ENCODE data around the gene SYNGR4. TPM values are rescaled to one million over a fixed set of nuclear protein-coding genes. Genes with fewer than 3 reads are reported as not detected.
"Not testable (repeated sequence)": the region's sequence is repeated elsewhere in the genome, so short reads cannot be mapped to it uniquely, and the experiment has no call there.

The SYNGR4 gene
- total RNA-seq, 1 donor from 2014 or later: not detected

GRCh38 chr19:48368936-48369335, 4.8 kb downstream of the SYNGR4 start:
- intact Hi-C loops (cut with micrococcal nuclease): no loop called here

DNA sequence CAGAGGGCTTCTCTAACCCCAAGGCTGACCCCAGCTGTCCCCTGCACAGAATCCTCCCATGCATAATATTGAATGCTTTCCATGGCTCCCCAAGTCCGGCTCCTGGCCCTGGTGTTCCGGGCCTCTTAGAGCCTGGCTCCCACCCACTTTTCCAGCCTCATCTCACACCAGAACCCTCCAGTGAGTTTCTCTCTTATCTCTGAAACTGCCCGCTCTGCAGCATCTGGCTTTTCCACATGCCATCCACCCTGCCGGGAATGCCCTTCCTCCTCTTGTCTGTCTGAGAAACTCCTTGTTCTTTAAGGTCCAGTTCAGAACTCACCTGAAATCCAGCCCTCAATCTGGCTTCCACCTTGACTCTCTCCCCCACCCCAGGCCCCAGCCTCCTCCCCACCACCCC, 6.8 kb downstream of the SYNGR4 start:
- intact Hi-C loops (cut with micrococcal nuclease): no loop called here

- intact Hi-C loops (cut with micrococcal nuclease): no loop called here
Measured at GRCh38 chr19:48371367-48371766, 7.2 kb downstream of the SYNGR4 start.

DNA sequence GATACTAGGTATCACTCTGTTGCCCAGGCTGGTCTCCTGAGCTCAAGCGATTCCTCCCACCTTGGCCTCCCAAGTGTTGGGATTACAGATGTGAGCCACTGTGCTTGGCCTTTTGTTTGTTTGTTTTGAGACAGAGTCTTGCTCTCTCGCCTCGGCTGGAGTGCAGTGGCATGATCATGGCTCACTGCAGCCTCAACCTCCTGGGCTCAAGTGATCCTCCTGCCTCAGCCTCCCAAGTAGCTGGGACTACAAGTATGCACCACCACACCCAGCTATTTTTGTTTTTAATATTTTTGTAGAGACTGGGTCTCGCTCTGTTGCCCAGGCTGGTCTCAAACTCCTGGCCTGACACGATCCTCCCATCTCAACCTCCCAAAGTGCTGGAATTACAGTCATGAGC, 7.6 kb downstream of the SYNGR4 start:
- intact Hi-C loops (cut with micrococcal nuclease): not testable (repeated sequence)

DNA sequence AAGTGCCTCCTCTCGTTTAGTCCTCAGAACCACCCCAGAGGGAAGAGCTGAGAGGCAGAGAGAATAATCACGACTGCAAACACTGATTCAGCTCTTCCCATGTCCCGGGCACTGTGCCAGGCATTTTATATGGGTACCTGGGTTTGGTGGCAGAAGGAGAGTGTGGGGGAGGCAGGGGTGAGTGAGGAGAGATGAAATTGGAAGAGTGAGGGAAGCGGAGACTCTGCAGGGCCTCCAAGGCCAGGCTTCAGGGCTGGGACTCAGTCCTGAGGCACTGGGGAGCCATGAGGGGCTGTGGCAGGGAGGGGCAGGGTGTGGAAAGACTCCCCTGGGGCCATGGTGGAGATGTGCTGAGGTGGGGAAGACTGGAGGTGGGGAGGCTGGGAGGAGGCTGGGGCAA, 8.7 kb downstream of the SYNGR4 start:
- intact Hi-C loops (cut with micrococcal nuclease): no loop called here

- intact Hi-C loops (cut with micrococcal nuclease): no loop called here
Measured at GRCh38 chr19:48373567-48373966, 9.4 kb downstream of the SYNGR4 start.

DNA sequence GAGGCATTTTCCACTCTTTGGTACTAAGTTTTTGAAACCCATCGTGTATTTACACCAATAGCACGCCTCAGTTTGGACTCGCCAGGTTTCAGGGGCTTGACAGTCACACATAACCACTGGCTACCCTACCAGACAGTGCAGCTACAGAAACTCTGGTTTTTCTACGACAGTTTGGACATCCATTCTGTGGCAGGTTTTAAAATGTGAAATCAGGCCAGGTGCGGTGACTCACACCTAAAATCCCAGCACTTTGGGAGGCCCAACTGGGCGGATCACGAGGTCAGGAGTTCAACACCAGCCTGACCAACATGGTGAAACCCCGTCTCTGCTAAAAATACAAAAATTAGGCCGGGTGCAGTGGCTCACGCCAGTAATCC, 14.0 kb downstream of the SYNGR4 start:
- intact Hi-C loops (cut with micrococcal nuclease): no loop called here

GRCh38 chr19:48379058-48379457, 14.9 kb downstream of the SYNGR4 start:
- intact Hi-C loops (cut with micrococcal nuclease): no loop called here

- intact Hi-C loops (cut with micrococcal nuclease): no loop called here
Measured at GRCh38 chr19:48381178-48381950, 17.2 kb downstream of the SYNGR4 start.

- intact Hi-C loops (cut with micrococcal nuclease): no loop called here
Measured at GRCh38 chr19:48382286-48382685, 18.1 kb downstream of the SYNGR4 start.

GRCh38 chr19:48385461-48386087, 21.4 kb downstream of the SYNGR4 start:
- intact Hi-C loops (cut with micrococcal nuclease): no loop called here

- intact Hi-C loops (cut with micrococcal nuclease): no loop called here
Measured at GRCh38 chr19:48386981-48387380, 22.8 kb downstream of the SYNGR4 start.

- intact Hi-C loops (cut with micrococcal nuclease): loop anchor here (2.0 to 10.0 kb wide), 4 partner anchors 54 to 104 kb away; partner anchors contain the start of genes CYTH2 and GRWD1
Measured at GRCh38 chr19:48390188-48391099, 26.3 kb downstream of the SYNGR4 start.

DNA sequence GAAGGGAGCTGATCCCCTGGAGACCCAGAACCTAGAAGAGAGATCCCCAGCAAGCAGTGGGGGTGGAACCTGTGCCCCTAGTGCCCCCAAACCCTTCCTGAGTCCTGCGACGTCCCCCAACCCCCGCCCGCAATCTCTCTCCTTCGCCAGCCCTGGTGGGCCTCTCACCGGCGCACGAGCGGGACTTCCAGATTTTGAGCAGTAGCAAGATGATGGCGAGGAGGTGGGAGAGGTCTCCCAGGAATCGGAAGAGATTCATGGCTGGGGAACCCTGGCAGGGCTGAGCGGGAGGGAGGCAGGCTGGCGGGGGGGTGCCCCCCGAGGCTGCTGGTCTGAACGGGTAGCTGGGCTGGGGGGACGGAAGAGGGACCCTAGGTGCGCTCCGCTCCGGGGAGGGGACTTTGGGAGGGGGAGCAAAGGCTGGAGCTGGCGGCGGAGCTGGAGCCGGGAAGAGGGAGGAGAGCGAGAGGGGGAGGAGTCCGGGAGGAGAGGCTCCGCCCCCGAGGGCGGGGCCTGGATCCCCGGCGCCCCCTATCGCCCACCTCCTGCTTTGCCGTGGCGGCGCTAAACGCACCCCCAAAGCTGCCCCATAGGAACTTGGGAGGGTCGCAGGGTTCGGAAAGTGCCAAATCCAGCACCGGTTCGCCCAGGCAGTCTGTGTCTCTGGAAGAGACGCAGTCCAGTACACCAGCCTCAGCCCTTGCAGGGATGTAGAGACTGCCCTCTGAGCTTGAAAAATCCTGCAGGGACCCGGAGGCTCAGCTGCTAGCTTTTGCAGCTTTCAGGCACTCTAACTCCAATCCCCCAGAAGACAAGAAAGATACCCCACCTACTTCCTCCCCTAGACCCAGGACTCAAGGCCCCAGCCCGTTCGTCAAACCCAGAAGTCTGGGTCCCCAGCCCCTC, 27.2 kb downstream of the SYNGR4 start, which contains the start of gene KDELR1:
Gene KDELR1 (minus strand): TSS at position 452 of the 906 bp plus-strand sequence. CDS start 193 bp downstream, at position 259.
- intact Hi-C loops (cut with micrococcal nuclease): loop anchor here (2.0 to 10.0 kb wide), 4 partner anchors 53 to 103 kb away; partner anchors contain the start of genes CYTH2 and GRWD1

- intact Hi-C loops (cut with micrococcal nuclease): loop anchor here (5.0 to 10.0 kb wide), 3 partner anchors 53 to 103 kb away; partner anchors contain the start of gene GRWD1
Measured at GRCh38 chr19:48392006-48392344, 27.8 kb downstream of the SYNGR4 start.

- intact Hi-C loops (cut with micrococcal nuclease): loop anchor here (5.0 to 10.0 kb wide), 3 partner anchors 52 to 102 kb away; partner anchors contain the start of gene GRWD1
Measured at GRCh38 chr19:48392860-48393558, 28.8 kb downstream of the SYNGR4 start.

- intact Hi-C loops (cut with micrococcal nuclease): loop anchor here (5.0 to 10.0 kb wide), 3 partner anchors 51 to 101 kb away; partner anchors contain the start of gene GRWD1
Measured at GRCh38 chr19:48393559-48394330, 29.6 kb downstream of the SYNGR4 start, which contains the start of gene GRIN2D. TSS of gene GRIN2D (plus strand) at chr19:48393668. CDS start at chr19:48398393, 4,725 bp downstream.

DNA sequence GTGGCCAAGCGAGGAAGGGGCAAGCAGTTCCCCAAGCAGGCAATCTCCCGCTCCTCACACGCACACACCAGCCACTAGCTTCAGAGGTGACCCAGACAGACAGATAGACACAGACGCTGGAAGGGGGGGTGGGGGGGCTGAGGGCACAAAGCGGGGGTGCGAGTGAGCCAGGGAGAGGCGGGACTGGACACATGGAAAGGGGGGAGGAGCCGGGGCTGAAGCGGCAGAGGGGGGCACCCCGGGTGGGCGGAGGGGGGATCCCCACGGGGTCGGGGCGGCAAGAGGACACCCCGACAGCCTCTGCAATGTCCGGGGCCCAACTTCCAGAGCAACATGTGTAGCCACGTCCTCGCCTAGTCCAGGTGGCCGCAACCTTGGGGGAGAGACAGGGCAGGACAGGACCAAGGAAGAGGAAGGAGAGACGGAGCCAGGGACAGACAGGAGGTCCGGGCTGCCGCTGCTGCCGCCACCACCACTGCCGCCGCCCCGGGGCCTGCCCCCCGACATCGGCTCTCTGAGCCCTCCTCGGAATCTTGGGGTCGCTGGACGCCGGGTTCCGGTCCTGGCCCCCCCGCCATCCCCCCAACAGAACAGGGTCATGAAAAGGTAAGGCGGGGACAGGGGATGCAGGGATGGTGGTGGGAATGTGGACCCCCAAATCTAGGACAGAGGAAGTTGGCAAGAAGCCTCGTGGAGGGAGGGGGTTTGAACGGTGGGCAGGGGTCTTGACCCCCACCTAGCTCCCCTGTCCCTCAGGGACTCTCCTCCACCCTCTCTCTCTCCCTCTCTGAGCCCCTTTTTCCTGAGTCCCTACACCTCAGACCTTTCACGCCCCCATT, 30.4 kb downstream of the SYNGR4 start:
- intact Hi-C loops (cut with micrococcal nuclease): loop anchor here (5.0 to 10.0 kb wide), 3 partner anchors 50 to 100 kb away; partner anchors contain the start of gene GRWD1

Data from T-helper 2 cell treated with Interferon-gamma antibody and Interleukin-4, amounts not matched to agents 100 ng/mL and 5 ng/mL, for 36 hours (primary cell).